Fibroblast of the aortic adventitia (primary cell): ENCODE results near the gene SLC6A6. TPM values are rescaled to one million over a fixed set of nuclear protein-coding genes. Genes with fewer than 3 reads are reported as not detected.

Source experiments
- DNase-seq: peaks from one replicate; pipeline ENCODE4 v3.0.0-alpha.2; 2010; ENCODE audit warnings: low read depth
- H3K4me3 ChIP-seq: 2 replicates; pipeline ENCODE4 v1.5.1; 2011; ENCODE audit warnings: low read depth, mild to moderate bottlenecking, control low read depth, low read length, moderate library complexity
- CTCF ChIP-seq: IDR thresholded peaks from 2 replicates; pipeline ENCODE4 v1.5.1; 2011; ENCODE audit warnings: mild to moderate bottlenecking, low read length, control low read depth, inconsistent platforms; ENCODE audit not compliant: insufficient read depth
- total RNA-seq: library from RNA; depleted of rRNA; stranded (reverse); fragments of >200 nt; gene quantifications from 2 replicates; pipeline ENCODE4 v1.2.3, GENCODE V29; 2012; ENCODE audit warnings: low replicate concordance

Gene SLC6A6
- total RNA-seq, 1 donor: 31.4 TPM

GRCh38 chr3:14481646-14482036 lies 79.2 kb downstream of the SLC6A6 start:
- TF ChIP-seq CTCF: no peak
- H3K4me3 ChIP-seq: no peak overlapping the region
- no peak for DNase-seq

- no peak for TF ChIP-seq CTCF
- peak; percentile 52 for DNase-seq
- H3K4me3 ChIP-seq: no peak overlapping the region
Observed at GRCh38 chr3:14482271-14482721, 79.9 kb downstream of the SLC6A6 start.

- DNase-seq: no peak
- no peak for TF ChIP-seq CTCF
- H3K4me3 ChIP-seq: no peak overlapping the region
Observed at GRCh38 chr3:14483286-14483685, 80.9 kb downstream of the SLC6A6 start.

- no peak for TF ChIP-seq CTCF
- no peak overlapping the region for H3K4me3 ChIP-seq
- DNase-seq: no peak
Observed at GRCh38 chr3:14484741-14485140, 82.3 kb downstream of the SLC6A6 start.

- H3K4me3 ChIP-seq: no peak overlapping the region
- no peak for DNase-seq
- TF ChIP-seq CTCF: no peak
Observed at GRCh38 chr3:14485981-14486380, 83.6 kb downstream of the SLC6A6 start.

- no peak for TF ChIP-seq CTCF
- no peak overlapping the region for H3K4me3 ChIP-seq
- no peak for DNase-seq
Observed at GRCh38 chr3:14486460-14486859, 84.1 kb downstream of the SLC6A6 start.

GRCh38 chr3:14487086-14487485 lies 84.7 kb downstream of the SLC6A6 start:
- no peak for DNase-seq
- no peak for TF ChIP-seq CTCF
- no peak overlapping the region for H3K4me3 ChIP-seq
